Caki2 (cell line): ENCODE results near the gene TM4SF18. TPM values are rescaled to one million over a fixed set of nuclear protein-coding genes. Genes with fewer than 3 reads are reported as not detected.
"Not testable (repeated sequence)": the region's sequence is repeated elsewhere in the genome, so short reads cannot be mapped to it uniquely, and the experiment has no call there.

Source experiments
- DNase-seq: peaks from one replicate; pipeline ENCODE4 v3.0.0-alpha.2; 2015; ENCODE audit warnings: low read depth
- in situ Hi-C: cut with HindIII; loops from 2 replicates; pipeline ENCODE4 v1.10.0; 2016; ENCODE audit warnings: low sequenced_read_pairs, low pct_unique_long_range_greater_than_20kb, mixed read lengths
- total RNA-seq: library from RNA; depleted of rRNA; stranded (reverse); fragments of >200 nt; shearing (Covaris generic); gene quantifications from 2 replicates; pipeline ENCODE4 v1.2.3, GENCODE V29; 2014; ENCODE audit warnings: low replicate concordance

TM4SF18 gene
- total RNA-seq, 1 experiment from 2014 or later, result 5.9 TPM

DNA sequence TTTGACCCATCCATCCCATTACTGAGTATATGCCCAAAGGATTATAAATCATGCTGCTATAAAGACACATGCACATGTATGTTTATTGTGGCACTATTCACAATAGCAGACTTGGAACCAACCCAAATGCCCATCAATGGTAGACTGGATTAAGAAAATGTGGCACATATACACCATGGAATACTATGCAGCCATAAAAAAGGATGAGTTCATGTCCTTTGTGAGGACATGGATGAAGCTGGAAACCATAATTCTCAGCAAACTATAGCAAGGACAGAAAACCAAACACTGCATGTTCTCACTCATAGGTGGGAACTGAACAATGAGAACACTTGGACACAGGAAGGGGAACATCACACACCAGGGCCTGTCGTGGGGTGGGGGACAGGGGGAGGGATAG, 4.0 kb upstream of the TM4SF18 start:
- DNase-seq, in situ Hi-C loops: not testable (repeated sequence)

DNA sequence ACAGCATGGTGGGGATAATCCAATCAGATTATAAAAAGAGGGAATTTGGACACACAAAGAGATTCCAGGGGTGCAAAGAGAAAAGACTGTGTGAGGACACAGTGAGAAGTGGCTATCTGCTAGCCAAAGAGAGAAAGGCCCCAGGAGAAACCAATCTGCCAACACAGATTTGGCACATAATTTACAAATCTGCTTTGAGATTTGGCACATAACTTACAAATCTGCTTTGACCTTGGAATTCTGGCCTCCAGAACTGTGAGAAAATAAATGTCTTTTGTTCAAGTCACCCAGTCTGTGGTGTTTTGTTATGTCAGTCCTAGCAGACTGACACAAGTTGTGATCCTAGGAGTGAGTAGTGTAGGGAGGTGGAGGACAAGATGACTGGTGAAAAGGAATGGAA, 3.5 kb upstream of the TM4SF18 start:
- in situ Hi-C loops, result no loop called here
- DNase-seq, result no peak

GRCh38 chr3:149332771-149333170, 665 bp downstream of the TM4SF18 start:
- peak; percentile 21 for DNase-seq
- in situ Hi-C loops, result no loop called here

DNA sequence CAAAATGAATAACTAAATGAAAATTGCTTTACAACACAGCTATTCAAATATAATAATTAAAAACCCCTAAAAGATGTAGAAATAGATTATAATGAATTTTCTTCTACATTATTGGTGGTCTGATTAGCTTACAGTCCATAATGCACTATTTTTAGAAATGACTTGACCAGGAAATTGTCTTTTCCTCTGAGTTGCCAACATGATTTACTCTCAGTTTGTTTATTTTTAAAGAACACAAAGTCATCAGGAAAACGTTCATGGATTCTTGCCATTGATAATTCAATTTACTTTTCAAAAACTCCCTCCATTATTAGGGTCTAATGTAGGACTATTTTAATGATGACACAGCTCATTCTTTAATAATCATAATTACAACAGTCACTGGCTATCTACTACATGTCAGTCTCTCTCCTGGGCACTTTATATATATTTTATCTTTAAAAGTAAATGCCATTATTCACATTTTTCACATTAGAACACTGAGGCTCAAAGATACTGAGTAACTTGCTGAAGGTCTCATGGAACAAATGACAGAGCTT, 1.1 kb downstream of the TM4SF18 start:
- in situ Hi-C loops, result no loop called here
- no peak for DNase-seq

DNA sequence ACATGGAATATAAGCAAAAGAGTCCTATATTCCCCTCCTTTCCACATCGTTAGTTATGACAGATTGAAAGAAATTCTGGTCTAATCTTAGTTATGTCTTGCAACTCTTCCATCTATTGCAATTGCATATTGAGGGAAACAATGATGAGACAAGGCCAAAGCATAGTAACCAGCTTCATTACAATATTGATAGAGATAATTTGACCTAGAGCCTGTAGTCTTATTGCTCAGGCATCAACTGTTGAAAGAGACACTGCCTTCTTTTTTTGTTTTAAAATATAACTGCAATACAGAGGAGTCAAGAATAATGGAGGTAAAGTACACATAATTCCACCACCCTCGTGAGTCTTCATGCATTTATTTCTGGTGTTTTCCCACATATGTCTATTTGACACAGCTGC, 2.0 kb downstream of the TM4SF18 start:
- no peak for DNase-seq
- in situ Hi-C loops, result no loop called here

- peak; percentile 75 for DNase-seq
- in situ Hi-C loops, result no loop called here
Observed at GRCh38 chr3:149330609-149331331, 2.7 kb downstream of the TM4SF18 start.

GRCh38 chr3:149327156-149327555, 6.3 kb downstream of the TM4SF18 start:
- in situ Hi-C loops, result no loop called here

GRCh38 chr3:149325581-149325980, 7.9 kb downstream of the TM4SF18 start:
- no peak for DNase-seq
- in situ Hi-C loops, result no loop called here

More at GRCh38 chr3:149327156-149327555, 6.3 kb downstream of the TM4SF18 start:
- DNase-seq, result no peak

- in situ Hi-C loops, result no loop called here
- DNase-seq, result no peak
Observed at GRCh38 chr3:149324332-149324731, 9.1 kb downstream of the TM4SF18 start.

GRCh38 chr3:149321640-149322039, 11.8 kb downstream of the TM4SF18 start:
- in situ Hi-C loops, result no loop called here
- no peak for DNase-seq

GRCh38 chr3:149321136-149321535, 12.3 kb downstream of the TM4SF18 start:
- in situ Hi-C loops, result no loop called here
- DNase-seq, result no peak

DNA sequence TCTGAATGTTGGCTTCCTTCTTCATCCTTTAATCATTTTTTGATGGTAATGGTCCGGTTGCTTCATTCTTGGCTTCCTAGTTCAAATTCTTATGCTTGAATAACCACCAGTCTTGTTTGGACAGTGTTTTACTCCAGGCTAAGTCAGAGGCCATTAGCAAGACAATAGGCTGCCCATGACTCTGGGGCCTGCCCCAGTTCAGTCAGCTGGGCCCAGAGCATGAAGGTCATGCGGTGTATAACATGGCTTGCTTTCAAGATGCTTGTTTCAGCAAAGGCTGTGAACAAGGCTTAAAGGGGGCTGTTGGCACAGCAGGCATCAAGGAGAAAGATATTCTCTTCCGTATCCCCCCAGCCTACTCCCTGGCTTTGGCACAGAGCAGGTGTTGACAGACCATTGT, 13.7 kb downstream of the TM4SF18 start:
- peak; percentile 66 for DNase-seq
- in situ Hi-C loops, result no loop called here

DNA sequence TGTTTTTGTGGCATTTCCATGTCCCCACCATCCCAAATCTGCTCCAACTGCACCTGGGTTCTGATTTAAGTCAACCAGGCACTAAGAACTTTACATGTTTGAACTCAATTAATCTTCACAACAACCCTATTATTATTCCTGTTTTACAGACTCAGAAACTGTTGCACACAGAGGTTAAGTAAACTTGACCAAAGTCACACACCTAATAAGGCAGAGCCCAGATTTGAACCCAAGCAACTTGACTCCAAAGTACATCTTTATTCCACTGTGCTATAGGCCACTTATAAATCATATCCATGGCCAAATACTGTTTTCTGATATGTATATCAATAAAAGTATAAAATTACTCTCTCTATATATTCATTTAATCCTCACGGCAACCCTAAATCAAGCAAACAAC, 16.4 kb downstream of the TM4SF18 start:
- in situ Hi-C loops, result no loop called here
- no peak for DNase-seq

DNA sequence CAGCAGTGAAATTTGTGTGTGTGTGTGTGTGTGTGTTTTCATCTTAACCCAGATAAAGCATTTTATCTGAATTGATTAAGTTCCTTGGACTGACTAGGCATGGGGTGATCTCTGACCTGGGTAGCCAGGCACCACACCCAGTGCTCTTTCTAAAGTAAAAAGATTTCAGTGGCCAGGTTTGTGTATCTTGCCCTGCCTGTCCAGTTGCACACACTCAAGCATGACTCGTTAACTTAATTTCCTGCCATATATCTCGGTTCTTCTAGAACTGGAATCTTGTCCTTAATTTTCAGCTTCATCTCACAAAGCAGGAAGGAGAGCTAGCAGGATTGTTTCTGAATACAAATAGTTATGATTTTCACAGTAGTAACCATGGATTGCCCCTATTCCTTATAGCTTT, 17.0 kb downstream of the TM4SF18 start:
- no peak for DNase-seq
- in situ Hi-C loops, result no loop called here

DNA sequence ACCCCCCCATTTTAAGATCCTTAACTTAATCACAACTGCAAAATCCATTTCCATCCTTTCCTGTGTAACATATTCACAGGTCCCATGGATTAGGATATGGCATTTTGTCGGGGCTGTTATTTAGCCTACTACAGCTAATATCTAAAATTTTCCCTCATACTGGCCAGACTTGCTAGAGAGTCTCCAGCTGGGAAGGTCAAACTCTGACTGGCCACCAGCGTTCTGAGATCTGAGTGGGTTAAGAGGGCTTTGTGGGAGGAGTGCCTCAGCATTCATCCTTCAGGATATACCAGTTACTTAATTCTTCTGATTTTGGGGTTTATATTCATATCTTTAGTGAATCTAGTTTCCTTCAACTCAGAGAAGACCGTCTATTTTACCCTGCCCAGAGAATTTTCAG, 17.7 kb downstream of the TM4SF18 start:
- DNase-seq, result no peak
- in situ Hi-C loops, result no loop called here

GRCh38 chr3:149314807-149315578, 18.4 kb downstream of the TM4SF18 start:
- peak; percentile 57 for DNase-seq
- in situ Hi-C loops, result no loop called here

DNA sequence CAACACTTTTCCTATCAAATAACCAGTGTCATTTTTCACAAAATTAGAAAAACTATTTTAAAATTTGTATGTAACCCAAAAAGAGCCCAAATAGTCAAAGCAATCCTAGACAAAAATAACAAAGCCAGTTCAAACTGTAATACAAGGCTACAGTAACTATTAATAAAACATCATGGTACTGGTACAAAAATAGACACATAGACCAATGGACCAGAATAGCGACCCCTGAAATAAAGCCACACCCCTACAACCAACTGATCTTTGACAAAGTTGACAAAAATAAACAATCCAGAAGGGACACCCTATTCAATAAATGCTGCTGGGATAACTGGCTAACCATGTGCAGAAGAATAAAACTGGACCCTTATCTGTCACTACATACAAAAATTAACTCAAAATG, 19.9 kb downstream of the TM4SF18 start:
- in situ Hi-C loops, result no loop called here
- no peak for DNase-seq

GRCh38 chr3:149310796-149311534, 22.5 kb downstream of the TM4SF18 start:
- no peak for DNase-seq
- in situ Hi-C loops, result no loop called here

GRCh38 chr3:149307435-149307783, 26.0 kb downstream of the TM4SF18 start:
- no peak for DNase-seq
- in situ Hi-C loops, result no loop called here
